NK-92 treated with Interleukin-12 subunit alpha and Interleukin-12 subunit beta, amount 100 ng/mL, for 24 hours (cell line): Measurements from ENCODE around the gene CECR2.
"Not testable (repeated sequence)": the region's sequence is repeated elsewhere in the genome, so short reads cannot be mapped to it uniquely, and the experiment has no call there.

Experiments
- DNase-seq: peaks from one replicate; lab custom pipeline; 2025; lab: John Stamatoyannopoulos, UW

Gene CECR2

GRCh38 chr22:17512960-17513359 is 143.7 kb downstream of the CECR2 start:
- DNase-seq, result no peak

GRCh38 chr22:17513612-17514011 is 144.4 kb downstream of the CECR2 start:
- DNase-seq, result no peak

- DNase-seq, result no peak
Measured at GRCh38 chr22:17514084-17514483, 144.8 kb downstream of the CECR2 start.

GRCh38 chr22:17518406-17518805 is 149.1 kb downstream of the CECR2 start:
- no peak for DNase-seq

- DNase-seq, result not testable (repeated sequence)
Measured at GRCh38 chr22:17521971-17522370, 152.7 kb downstream of the CECR2 start.

GRCh38 chr22:17523925-17524324 is 154.7 kb downstream of the CECR2 start:
- DNase-seq, result no peak

GRCh38 chr22:17536269-17536668 is 167.0 kb downstream of the CECR2 start:
- DNase-seq, result no peak

- DNase-seq, result no peak
Measured at GRCh38 chr22:17537155-17537554, 167.9 kb downstream of the CECR2 start.

GRCh38 chr22:17540481-17540880 is 171.2 kb downstream of the CECR2 start:
- DNase-seq, result no peak

- no peak for DNase-seq
Measured at GRCh38 chr22:17541476-17541875, 172.2 kb downstream of the CECR2 start.

GRCh38 chr22:17542452-17542851 is 173.2 kb downstream of the CECR2 start:
- no peak for DNase-seq

GRCh38 chr22:17548010-17548755 is 178.9 kb downstream of the CECR2 start:
- no peak for DNase-seq

GRCh38 chr22:17548756-17549035 is 179.4 kb downstream of the CECR2 start:
- DNase-seq, result no peak

GRCh38 chr22:17549183-17549582 is 179.9 kb downstream of the CECR2 start:
- no peak for DNase-seq

- DNase-seq, result no peak
Measured at GRCh38 chr22:17549655-17550054, 180.4 kb downstream of the CECR2 start.

GRCh38 chr22:17552737-17553136 is 183.5 kb downstream of the CECR2 start:
- DNase-seq, result no peak

GRCh38 chr22:17554814-17555213 is 185.6 kb downstream of the CECR2 start:
- DNase-seq, result no peak

GRCh38 chr22:17559188-17559587 is 189.9 kb downstream of the CECR2 start:
- no peak for DNase-seq

- no peak for DNase-seq
Measured at GRCh38 chr22:17562906-17563870, 193.9 kb downstream of the CECR2 start, which contains the start of gene SLC25A18. SLC25A18 (plus strand) TSS chr22:17563498; CDS start chr22:17579945, 16,447 bp downstream.

GRCh38 chr22:17563936-17564391 is 194.7 kb downstream of the CECR2 start:
- DNase-seq, result no peak

- not testable (repeated sequence) for DNase-seq
Measured at GRCh38 chr22:17566016-17566687, 196.9 kb downstream of the CECR2 start.

- no peak for DNase-seq
Measured at GRCh38 chr22:17566776-17567175, 197.5 kb downstream of the CECR2 start.
